HUES6 (cell line): ENCODE data around the gene VPS25.
"Not testable (repeated sequence)": the region's sequence is repeated elsewhere in the genome, so short reads cannot be mapped to it uniquely, and the experiment has no call there.

ENCODE experiments used
- H3K27ac ChIP-seq: 2 replicates; pipeline ENCODE4 v1.7.0; 2013; ENCODE audit warnings: low read depth, mild to moderate bottlenecking, low read length, inconsistent platforms
- H3K27me3 ChIP-seq: 2 replicates; pipeline ENCODE4 v1.6.1; 2013; ENCODE audit warnings: low read length; ENCODE audit not compliant: control insufficient read depth, insufficient read depth
- H3K36me3 ChIP-seq: 2 replicates; pipeline ENCODE4 v1.6.1; 2013; ENCODE audit warnings: low read length; ENCODE audit not compliant: control insufficient read depth, insufficient read depth
- H3K4me1 ChIP-seq: 2 replicates; pipeline ENCODE4 v1.6.1; 2013; ENCODE audit warnings: low read length; ENCODE audit not compliant: control insufficient read depth, insufficient read depth
- H3K4me3 ChIP-seq: 2 replicates; pipeline ENCODE4 v1.5.1; 2013; ENCODE audit warnings: low read depth, low read length
- H3K9ac ChIP-seq: one replicate; pipeline ENCODE4 v1.6.1; 2013; ENCODE audit warnings: mild to moderate bottlenecking, low read length
- H3K9me3 ChIP-seq: 2 replicates; pipeline ENCODE4 v1.6.1; 2013; ENCODE audit warnings: low read depth, low read length; ENCODE audit not compliant: control insufficient read depth, insufficient read depth

VPS25 gene

GRCh38 chr17:42773290-42774035 lies at the start of gene VPS25:
Gene VPS25 (plus strand): TSS chr17:42773449. CDS start chr17:42773476, 27 bp downstream.
- Histone ChIP-seq H3K9ac (peak within 1 kb of the TSS; percentile 88), H3K4me3 (peak within 1 kb of the TSS; percentile 85)

GRCh38 chr17:42723636-42724035 lies 49.6 kb upstream of the VPS25 start:
- H3K4me3 ChIP-seq: no peak overlapping the region
- no peak overlapping the region for H3K27ac ChIP-seq
- H3K9ac ChIP-seq: no peak overlapping the region
- no peaks in the 10 kb centered on the region for H3K4me1 ChIP-seq
- H3K36me3 ChIP-seq: peaks cover 45% of the 10 kb centered on the region
- no peaks in the 10 kb centered on the region for H3K9me3 ChIP-seq
- H3K27me3 ChIP-seq: no peaks in the 10 kb centered on the region

More at GRCh38 chr17:42773290-42774035, at the start of gene VPS25:
- Histone ChIP-seq H3K27ac (peak within 1 kb of the TSS; percentile 57; the same call in 1 of the 2 replicates), H3K9me3 (no peaks in the 10 kb centered on the region), H3K4me1 (no peaks in the 10 kb centered on the region), H3K36me3 (peaks cover 26% of the 10 kb centered on the region), H3K27me3 (no peaks in the 10 kb centered on the region)

DNA sequence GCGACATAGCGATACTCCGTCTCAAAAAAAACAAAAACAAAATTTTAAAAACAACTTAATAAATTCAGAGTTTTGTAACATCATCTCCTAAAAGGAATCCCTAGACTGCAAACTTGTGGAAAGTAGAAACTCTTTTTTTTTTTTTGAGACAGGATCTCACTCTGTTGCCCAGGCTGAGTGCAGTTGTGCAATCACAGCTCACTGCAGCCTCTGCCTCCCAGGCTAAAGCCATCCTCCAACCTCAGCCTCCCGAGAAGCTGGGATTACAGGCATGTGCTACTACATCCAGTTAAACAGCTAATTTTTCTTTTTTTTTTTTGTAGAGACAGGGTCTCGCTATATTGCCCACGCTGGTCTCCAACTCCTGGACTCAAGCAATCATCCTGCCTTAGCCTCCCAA lies 48.1 kb upstream of the VPS25 start:
- Histone ChIP-seq H3K9ac (no peak overlapping the region), H3K27ac (no peak overlapping the region), H3K27me3 (no peaks in the 10 kb centered on the region), H3K4me3 (no peak overlapping the region), H3K4me1 (no peaks in the 10 kb centered on the region), H3K9me3 (no peaks in the 10 kb centered on the region), H3K36me3 (peaks cover 43% of the 10 kb centered on the region)

- peaks cover 8% of the 10 kb centered on the region for H3K27me3 ChIP-seq
- H3K4me3 ChIP-seq: no peak overlapping the region
- no peaks in the 10 kb centered on the region for H3K9me3 ChIP-seq
- peaks cover 22% of the 10 kb centered on the region for H3K4me1 ChIP-seq
- no peaks in the 10 kb centered on the region for H3K36me3 ChIP-seq
- no peak overlapping the region for H3K27ac ChIP-seq
- H3K9ac ChIP-seq: no peak overlapping the region
These were observed 32.5 kb upstream of the VPS25 start for GRCh38 chr17:42740699-42741098.

DNA sequence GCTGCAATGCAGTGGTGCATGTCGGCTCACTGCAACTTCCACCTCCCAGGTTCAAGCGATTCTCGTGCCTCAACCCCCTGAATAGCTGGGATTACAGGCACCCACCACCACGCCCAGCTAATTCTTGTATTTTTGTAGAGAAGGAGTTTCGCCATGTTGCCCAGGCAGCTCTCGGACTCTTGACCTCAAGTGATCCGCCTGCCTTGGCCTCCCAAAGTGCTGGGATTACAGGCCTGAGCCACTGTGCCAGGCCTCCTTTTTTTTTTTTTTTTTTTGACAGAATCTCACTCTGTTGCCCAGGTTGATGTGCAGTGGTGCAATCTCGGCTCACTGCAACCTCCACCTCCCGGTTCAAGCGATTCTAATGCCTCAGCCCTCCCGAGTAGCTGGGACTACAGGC lies 30.3 kb upstream of the VPS25 start:
- H3K4me3 ChIP-seq, H3K9ac ChIP-seq, H3K36me3 ChIP-seq, H3K27ac ChIP-seq, H3K9me3 ChIP-seq: not testable (repeated sequence)
- H3K4me1 ChIP-seq: peaks cover 24% of the 10 kb centered on the region
- H3K27me3 ChIP-seq: peaks cover 15% of the 10 kb centered on the region

DNA sequence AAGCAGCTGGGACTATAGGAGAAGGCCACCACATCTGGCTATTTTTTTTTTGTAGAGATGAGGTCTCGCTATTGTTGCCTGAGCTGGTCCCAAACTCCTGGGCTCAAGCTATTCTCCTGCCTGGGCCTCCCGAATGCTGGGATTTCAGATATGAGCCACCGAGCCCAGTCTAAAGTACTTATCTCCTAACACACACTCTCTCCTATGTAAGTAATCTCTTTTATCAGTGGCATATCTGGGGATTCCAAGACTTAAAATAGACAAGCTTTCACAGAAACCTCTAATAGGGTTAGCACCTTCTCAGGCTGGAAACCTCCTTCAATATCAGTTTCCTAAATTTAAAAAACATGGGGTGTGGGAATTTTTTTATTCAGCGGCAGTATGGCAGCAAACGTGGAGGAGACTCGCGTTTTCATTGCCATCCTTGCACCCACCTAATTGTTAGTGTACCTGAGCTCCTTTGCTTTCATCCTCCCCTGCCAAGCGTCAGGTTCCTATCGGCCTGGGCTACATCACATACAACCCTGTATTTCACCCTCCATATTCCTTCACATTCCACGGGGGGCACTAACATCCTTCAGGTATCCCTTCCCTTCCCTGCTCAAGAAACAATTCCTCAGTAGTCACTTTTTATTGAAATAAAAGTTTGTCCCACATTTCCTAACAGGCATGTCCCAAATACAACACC lies 29.5 kb upstream of the VPS25 start:
- H3K27ac ChIP-seq: no peak overlapping the region
- H3K9me3 ChIP-seq: no peaks in the 10 kb centered on the region
- peaks cover 15% of the 10 kb centered on the region for H3K27me3 ChIP-seq
- no peaks in the 10 kb centered on the region for H3K36me3 ChIP-seq
- H3K4me1 ChIP-seq: peaks cover 32% of the 10 kb centered on the region
- peak overlapping the region; percentile 74 for H3K4me3 ChIP-seq
- peak overlapping the region; percentile 66 for H3K9ac ChIP-seq

GRCh38 chr17:42744283-42744805 lies 28.9 kb upstream of the VPS25 start:
- no peak overlapping the region for H3K27ac ChIP-seq

GRCh38 chr17:42744806-42745617 lies 28.2 kb upstream of the VPS25 start, which contains the start of gene EZH1:
Gene EZH1 (minus strand): TSS chr17:42745040. CDS start chr17:42728941, 16,099 bp downstream.
- Histone ChIP-seq H3K27ac (no peak within 1 kb of the TSS), H3K4me3 (peak within 1 kb of the TSS; percentile 74), H3K36me3 (no peaks in the 10 kb centered on the region), H3K4me1 (peaks cover 38% of the 10 kb centered on the region), H3K9ac (peak within 1 kb of the TSS; percentile 66), H3K9me3 (no peaks in the 10 kb centered on the region), H3K27me3 (peaks cover 15% of the 10 kb centered on the region)

More at GRCh38 chr17:42744283-42744805, 28.9 kb upstream of the VPS25 start:
- Histone ChIP-seq H3K27me3 (peaks cover 15% of the 10 kb centered on the region), H3K4me1 (peaks cover 38% of the 10 kb centered on the region), H3K9me3 (no peaks in the 10 kb centered on the region), H3K4me3 (peak overlapping the region; percentile 74), H3K9ac (peak overlapping the region; percentile 66), H3K36me3 (no peaks in the 10 kb centered on the region)

DNA sequence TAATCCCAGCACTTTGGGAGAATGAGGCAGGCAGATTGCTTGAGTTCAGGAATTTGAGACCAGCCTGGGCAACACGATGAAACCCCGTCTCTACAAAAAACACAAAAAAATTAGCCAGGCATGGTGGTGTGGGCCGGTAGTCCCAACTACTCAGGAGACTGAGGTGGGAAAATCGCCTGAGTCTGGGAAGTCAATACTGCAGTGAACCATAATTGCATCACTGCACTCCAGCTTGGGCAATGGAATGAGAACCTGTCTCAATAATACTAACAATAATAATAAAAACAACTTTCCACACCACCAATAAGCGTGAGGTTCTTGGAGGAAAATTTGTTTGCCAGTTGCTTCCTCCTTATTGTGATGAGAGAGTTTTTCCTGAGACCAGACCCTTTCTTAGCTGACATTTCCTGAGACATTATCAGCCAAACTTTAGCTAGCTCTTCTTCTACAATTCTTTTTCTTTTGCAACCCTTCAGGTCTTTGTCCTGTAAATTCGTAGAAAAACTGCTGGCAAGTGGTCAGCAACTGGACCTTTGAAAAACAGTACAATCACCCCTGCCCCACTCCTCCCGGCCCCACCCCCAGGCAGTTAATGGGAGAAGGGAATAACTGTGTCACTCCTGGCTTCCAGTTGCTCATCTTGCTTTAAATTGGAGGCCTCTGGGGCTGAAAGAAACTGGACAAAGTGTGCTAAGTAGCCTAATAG lies 24.9 kb upstream of the VPS25 start:
- no peak overlapping the region for H3K9ac ChIP-seq
- H3K27ac ChIP-seq: no peak overlapping the region
- no peaks in the 10 kb centered on the region for H3K9me3 ChIP-seq
- H3K36me3 ChIP-seq: no peaks in the 10 kb centered on the region
- peaks cover 28% of the 10 kb centered on the region for H3K4me1 ChIP-seq
- H3K4me3 ChIP-seq: no peak overlapping the region
- H3K27me3 ChIP-seq: peaks cover 15% of the 10 kb centered on the region
